AG09309 (cell line): ENCODE measurements around the gene HRH3.

ENCODE experiments used
- DNase-seq: peaks from one replicate; pipeline ENCODE4 v3.0.0-alpha.2; 2010; ENCODE audit warnings: low read depth
- H3K4me3 ChIP-seq: 2 replicates; pipeline ENCODE4 v1.5.1; 2011; ENCODE audit warnings: mild to moderate bottlenecking, low read depth, low read length, moderate library complexity; ENCODE audit not compliant: control insufficient read depth
- CTCF ChIP-seq: IDR thresholded peaks from 2 replicates; pipeline ENCODE4 v1.5.1; 2011; ENCODE audit warnings: mild to moderate bottlenecking, low read depth, low read length, inconsistent platforms; ENCODE audit not compliant: insufficient read depth, control insufficient read depth; ENCODE audit errors: missing control alignments

Gene HRH3

DNA sequence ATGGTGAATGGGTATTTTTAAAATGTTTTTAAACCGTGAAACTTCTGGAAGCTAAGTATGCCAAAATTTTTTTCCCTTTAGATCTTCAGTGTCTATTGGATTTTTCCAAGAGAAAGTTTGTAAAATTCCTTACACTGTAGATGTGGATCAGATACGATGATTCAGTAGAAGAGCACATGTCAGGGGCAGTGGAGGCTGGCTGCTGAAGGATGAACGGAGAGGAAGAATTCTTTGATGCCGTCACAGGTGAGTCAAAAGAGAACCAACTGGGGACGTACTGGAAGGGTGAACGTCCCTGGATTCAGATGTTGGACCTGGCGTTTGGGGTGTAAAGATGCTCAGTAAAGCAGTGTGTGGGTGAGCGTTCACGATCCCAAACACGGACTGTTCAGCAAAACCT, 35.9 kb upstream of the HRH3 start:
- DNase-seq: no peak
- no peak for TF ChIP-seq CTCF
- no peak overlapping the region for H3K4me3 ChIP-seq

DNA sequence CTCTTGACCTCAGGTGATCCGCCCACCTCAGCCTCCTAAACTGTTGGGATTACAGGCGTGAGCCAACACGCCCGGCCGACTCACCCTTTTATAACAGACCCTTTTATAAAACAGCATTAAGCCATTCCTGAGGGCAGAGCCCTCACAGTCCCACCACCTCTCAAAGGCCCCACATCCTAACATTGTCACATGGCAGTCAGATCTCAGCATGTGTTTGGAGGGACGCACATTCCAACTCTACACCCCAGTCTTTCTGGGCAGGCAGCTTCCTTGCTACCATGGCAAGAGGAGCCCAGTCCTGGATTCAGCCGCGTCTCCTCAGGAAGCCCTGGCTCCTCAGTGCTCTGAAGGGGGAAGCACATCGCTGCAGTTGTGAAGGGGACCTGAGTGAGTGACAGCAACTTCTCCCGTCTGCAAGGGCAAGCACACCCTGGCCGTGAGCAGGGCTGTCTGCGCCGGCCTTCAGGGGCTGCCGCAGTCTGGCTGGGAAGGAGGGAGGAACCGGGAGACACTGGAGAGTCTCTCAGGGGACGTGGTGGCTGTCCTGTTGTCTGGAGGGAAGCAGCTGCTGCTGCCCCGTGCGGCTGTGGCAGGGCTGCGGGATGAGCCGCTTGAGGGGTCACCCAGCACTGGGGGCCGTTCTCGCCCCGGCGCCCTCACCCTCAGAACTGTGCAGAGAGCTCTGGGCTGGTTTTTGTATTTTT, 34.1 kb upstream of the HRH3 start:
- no peak overlapping the region for H3K4me3 ChIP-seq
- DNase-seq: no peak
- TF ChIP-seq CTCF: no peak

GRCh38 chr20:62253398-62253797, 33.3 kb upstream of the HRH3 start:
- TF ChIP-seq CTCF: no peak
- H3K4me3 ChIP-seq: no peak overlapping the region
- no peak for DNase-seq

- no peak for TF ChIP-seq CTCF
- DNase-seq: no peak
- H3K4me3 ChIP-seq: no peak overlapping the region
Measured at GRCh38 chr20:62252342-62252966, 32.4 kb upstream of the HRH3 start.

- DNase-seq: no peak
- H3K4me3 ChIP-seq: no peak overlapping the region
- TF ChIP-seq CTCF: no peak
Measured at GRCh38 chr20:62248890-62249560, 28.9 kb upstream of the HRH3 start.

GRCh38 chr20:62246872-62247652, 27.0 kb upstream of the HRH3 start:
- TF ChIP-seq CTCF: no peak
- no peak for DNase-seq
- no peak overlapping the region for H3K4me3 ChIP-seq
